Stimulated activated CD8-positive, alpha-beta memory T cell treated with anti-CD3 and anti-CD28 coated beads, Interleukin-7, amount 100 ng/mL, for 48 hours (primary cell): ENCODE measurements around the gene MAST4.

Experiments used
- DNase-seq, 2 donors: peaks; one replicate each; pipeline ENCODE4 v3.0.0-alpha.2; 2020; ENCODE audit warnings: low read depth in 1 of 2; ENCODE audit errors: extremely low read depth in 1 of 2

MAST4 gene

DNA sequence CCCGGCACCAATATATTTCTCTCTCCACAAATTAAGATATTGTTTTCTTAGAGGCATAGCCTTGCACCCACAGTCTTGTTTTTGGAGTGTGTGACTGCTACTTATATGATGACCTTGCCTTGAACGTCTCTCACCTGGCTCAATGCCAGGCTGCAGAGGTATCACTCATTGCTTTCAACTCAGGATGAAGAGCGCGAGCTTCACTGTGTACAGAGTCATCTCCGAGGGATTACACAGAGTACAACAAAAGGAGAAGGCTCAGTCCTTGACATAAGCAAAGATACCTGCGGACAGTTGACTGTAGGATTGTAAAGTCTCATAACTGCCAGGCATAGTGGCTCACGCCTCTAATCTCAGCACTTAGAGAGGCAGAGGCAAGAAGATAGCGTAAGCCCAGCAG lies 546.6 kb downstream of the MAST4 start:
- DNase-seq, result no peak

DNA sequence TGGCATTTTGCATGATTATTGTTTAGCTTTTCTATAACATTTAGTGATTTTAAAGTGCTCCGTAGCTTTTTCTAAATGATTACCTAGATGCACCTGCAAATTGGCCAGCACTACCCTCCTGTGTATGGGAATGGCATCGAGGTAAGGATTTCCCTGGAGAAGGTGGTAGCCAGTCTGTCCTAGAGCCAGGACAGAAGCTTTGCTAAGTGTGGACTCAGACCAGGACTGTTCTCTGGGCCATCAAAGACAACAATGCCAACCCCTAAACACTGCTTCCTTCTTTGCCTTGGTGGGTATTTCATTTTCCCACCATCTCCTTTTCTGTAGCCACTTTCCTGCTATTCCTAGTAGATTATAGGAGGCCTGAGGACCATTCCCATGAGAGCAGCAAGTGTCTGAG lies 547.4 kb downstream of the MAST4 start:
- DNase-seq, result no peak

DNA sequence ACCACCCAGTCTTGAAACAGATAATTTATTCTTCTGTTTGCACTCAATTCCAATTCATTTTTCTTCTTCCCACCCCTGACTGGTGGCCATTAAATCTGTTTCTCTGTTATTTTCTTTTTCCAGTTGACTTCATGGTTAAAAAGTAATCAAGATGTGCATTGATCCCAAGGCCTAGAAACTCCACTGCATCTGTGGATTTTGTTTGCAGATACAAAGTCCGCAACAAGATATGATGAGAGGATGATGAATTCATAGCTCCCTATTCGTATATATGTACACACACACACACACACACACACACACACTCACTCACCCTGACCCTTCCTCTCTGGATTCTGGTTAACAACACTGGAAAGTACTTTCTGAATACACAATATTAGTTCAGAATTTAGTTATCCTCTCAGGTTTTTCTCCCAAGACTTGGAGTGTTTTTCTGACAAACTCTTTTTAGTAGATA lies 548.0 kb downstream of the MAST4 start:
- no peak for DNase-seq

DNA sequence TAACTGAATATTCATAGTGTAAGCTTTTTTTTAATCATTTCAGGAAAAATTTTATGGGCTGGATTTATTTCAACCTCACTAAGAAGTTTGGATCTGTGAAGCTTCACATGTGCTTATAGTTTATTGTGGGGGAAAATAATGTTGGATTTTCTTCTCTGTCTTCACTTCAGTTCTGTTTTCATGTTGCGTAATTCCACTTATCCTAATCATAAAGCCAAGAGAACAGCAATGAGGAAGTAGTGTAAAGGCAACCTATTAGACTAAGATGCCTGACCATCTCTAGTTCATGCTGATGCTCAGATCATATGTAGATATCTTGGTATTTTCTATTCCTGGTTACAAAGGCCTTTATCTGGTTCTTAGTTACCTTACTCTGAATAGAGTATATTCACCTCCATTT lies 550.4 kb downstream of the MAST4 start:
- DNase-seq, result no peak

DNA sequence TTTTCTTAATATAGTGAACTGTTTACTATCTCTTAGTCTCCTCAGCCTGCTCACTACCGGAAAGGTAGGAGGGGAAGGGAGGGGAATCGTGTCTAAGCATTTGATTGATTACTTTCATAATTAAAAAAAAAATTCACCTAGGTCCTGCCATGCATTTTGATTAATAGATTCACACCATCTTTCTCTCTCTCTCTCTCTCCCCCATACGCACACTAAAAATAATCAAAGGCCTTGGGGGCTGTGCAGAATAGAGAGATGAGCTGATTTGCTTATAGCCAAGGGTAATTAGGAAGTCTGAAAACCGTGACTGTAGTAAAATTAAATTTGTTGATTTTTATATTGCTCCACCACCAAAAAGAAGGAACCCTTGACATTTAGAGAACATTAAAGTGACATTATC lies 550.8 kb downstream of the MAST4 start:
- DNase-seq, result no peak

DNA sequence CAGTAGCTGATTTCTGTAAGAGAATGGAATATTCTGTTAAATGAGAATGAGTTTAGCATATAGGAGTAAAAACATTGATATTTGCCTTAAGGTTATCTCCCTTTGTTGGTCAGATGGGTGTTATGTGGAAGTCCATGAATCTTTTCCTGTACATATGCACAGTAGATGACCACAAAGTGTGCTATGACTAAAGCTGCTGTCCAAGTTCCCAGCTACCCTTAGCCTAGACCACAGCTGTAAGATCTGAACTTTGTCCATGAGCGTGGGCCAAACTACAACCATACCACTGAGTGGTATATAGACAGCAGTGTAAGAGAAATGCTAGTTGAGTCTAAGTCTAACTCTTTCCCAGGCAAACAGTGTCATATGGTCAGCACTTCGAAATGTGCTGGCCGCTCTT lies 551.6 kb downstream of the MAST4 start:
- DNase-seq, result no peak

DNA sequence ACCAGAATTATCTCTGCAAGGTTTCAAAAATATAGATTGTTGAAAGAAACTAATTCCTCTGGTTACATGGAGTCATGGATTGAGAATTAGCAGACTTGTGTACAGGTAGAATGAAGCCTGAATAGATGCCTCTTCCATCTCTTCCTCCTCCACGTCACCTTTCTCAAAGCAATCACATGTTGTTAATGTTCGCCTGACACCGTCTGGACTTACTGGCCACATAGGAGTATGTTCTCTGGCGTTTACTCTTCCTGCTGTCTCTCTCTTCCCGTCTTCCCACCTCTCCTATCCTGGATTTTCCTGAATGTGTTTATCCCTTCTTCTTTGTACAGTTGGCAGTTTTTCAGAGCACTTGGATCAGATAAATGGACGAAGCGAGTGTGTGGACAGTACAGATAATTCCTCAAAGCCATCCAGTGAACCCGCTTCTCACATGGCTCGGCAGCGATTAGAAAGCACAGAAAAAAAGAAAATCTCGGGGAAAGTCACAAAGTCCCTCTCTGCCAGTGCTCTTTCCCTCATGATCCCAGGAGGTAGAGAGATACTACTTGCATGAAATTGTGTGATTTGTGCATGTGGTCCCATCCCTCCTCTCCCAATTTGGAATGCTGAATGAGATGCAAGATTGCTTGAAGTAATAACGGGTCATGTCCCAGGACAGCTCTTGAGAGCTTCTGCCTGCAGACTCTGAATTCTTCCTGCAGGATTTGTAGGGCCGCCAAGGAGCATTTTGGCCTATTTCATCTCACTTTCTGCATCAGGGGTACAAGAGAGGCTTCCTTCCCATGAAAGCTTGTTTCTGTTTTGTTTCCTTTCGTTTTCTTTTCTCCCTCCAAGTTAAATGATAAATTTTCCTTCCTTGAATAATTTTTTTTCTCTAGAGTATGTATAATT lies 553.1 kb downstream of the MAST4 start:
- no peak for DNase-seq

DNA sequence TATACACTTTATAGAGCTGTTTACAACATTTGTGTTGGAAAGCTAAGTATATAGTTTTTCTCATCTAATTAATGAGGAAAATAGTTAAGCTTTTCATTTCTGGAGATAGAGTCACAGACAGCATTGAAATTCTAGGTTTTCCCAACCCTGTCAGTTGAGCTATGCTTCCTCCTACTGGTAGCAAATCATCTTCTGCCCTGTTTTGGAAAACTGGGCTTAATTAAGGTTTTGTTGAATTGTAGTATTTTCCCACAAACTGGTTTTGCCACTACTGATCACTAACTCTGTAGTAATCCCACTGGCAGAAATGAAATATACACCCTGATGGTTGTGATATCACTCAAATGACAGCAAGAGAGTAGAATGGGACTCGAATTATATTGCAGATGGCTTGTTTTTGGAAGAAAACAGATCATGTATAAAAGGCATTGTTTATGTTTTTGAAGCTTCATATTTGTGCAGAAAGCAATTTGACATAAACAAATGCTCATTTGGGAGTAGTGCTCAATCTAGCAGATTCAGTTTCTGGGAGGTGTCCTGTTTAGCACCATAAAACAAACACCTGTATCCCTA lies 553.8 kb downstream of the MAST4 start:
- DNase-seq, result no peak

DNA sequence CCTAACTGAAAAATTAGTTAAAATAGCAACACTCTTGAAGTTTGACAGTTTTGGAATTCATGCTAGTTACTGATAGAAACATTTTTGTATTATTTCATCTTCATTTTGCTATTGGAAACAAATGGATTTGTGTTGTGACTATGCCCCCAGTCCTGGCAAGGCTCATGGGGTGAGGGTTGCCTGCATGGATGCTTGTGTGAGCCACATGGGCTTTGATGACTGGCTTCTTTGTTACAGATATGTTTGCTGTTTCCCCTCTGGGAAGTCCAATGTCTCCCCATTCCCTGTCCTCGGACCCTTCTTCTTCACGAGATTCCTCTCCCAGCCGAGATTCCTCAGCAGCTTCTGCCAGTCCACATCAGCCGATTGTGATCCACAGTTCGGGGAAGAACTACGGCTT lies 556.2 kb downstream of the MAST4 start:
- no peak for DNase-seq

DNA sequence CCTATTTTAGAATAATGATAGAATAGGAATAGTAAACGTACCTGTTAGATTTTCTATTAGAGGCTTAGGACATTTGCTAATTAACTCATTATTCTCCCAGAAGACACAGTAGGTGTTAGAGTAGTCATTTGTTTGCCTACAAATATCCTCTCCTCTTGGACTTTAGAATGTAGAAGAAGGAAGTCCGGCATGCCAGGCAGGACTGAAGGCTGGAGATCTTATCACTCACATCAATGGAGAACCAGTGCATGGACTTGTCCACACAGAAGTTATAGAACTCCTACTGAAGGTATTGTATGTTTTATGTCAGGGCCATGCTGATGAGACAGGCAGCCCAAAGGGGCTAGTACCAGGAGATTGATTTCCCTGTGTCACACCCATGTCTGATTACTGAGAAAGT lies 557.1 kb downstream of the MAST4 start:
- no peak for DNase-seq

DNA sequence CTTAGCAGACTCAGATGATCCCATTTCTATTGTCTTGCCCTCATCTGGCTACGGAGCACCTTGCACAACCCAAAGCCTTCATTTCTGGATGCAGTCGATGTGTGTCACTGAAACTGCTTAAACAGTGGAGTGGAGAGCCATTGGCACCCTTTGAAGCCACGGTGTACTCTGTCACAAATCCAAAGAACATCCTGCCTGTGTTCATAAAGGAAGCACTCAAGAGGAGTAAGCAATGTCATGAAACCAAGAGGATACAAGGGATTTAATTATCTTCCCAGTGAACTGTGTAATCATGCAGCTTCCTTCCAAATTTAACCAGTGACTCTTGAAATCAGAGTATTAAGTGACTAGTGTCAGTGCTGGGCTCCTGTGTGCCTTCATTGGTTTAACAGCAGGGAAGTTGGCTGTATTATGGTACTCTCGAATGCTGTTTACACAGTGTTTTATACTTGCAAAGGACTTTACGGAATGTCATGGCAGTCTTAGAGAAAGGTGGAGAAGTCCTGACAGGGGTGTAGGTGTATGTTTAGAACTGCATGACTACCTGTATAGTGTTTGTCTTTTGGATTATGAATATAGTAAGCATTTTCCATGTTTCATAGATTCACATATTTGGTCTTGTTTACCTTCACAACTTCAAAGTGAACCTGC lies 558.5 kb downstream of the MAST4 start:
- no peak for DNase-seq

DNA sequence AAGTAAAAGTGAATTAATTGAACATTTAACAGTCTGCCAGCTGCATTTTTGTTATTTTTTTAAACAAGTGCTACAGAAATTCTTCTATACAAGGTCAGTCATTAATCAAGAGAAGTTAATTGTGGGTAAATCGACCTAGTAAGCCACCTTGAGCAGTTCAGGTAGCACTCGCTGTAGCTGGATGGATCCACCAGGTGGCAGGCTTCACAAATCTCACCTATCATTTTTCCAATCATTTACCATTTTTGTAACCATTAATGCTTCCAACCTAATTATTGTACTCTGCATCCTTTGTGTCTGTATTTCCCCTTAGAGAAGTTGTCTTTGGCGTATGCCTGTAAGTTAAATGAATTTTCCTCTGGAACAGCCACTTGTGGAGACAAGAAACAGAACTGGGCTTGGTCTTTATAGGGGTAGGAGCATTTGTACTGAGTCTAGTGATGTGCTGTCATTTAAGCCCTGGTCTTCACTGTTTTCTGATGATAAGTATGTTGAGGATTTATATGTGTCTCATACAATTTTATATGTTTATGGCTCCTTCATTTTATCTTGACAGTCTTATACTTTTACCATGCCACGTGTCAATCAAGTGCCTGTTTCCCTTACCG lies 560.9 kb downstream of the MAST4 start:
- DNase-seq, result no peak

DNA sequence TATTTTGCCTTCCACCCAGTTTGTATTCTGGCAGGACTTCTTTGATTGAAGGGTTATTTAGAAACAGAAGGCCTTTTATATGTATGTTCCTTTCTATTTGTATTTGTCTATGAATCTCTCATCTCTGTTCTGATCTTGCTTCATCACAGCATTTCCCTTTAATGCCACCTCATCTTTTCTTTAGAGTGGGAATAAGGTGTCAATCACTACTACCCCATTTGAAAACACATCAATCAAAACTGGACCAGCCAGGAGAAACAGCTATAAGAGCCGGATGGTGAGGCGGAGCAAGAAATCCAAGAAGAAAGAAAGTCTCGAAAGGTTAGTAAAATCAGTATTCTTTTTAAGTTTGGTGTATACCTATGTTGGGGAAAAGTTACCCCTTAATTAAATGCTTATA lies 564.1 kb downstream of the MAST4 start:
- DNase-seq, result no peak

DNA sequence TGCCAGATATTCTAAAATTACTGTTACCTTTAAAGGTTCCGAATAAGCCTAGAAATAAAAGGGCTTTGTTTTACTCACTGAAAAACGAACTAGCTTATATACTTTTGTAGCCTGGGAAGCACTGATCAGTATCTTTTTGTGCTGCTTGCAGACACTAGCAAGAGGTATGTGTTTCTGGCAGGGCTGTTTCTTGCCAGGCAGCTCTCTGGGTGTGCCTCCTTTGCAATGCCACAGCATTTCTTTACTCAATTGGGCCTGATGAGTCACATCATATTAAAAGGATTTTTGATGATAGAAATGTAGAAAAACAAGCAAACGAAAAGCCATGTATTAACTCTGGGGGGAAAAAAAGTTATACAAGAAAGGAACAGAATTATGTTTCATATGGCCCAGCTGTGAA lies 564.8 kb downstream of the MAST4 start:
- no peak for DNase-seq

DNA sequence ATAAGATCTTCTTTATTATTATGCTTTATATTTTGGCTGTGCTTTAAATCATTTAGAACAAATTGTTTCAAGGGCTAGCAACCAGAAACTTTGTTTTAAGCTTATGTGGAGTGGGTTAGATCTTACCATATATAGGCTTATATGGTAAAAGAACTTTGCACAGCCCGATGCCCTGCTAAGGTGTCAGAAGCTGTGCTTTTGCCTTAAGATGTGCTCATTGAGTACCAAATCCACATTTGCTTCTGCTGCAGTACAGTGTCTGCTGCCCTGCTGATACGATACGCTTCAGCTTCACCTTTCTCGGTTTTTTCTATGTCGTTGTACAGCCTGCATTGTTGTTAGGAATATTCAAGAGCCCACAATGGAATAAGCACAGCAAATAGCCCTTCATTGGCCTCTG lies 565.6 kb downstream of the MAST4 start:
- DNase-seq, result no peak

DNA sequence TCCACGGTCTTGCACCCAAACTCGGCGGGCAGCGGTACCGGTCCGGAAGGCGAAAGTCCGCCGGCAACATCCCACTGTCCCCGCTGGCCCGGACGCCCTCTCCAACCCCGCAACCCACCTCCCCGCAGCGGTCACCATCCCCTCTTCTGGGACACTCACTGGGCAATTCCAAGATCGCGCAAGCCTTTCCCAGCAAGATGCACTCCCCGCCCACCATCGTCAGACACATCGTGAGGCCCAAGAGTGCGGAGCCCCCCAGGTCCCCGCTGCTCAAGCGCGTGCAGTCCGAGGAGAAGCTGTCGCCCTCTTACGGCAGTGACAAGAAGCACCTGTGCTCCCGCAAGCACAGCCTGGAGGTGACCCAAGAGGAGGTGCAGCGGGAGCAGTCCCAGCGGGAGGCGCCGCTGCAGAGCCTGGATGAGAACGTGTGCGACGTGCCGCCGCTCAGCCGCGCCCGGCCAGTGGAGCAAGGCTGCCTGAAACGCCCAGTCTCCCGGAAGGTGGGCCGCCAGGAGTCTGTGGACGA lies 567.1 kb downstream of the MAST4 start:
- no peak for DNase-seq

DNA sequence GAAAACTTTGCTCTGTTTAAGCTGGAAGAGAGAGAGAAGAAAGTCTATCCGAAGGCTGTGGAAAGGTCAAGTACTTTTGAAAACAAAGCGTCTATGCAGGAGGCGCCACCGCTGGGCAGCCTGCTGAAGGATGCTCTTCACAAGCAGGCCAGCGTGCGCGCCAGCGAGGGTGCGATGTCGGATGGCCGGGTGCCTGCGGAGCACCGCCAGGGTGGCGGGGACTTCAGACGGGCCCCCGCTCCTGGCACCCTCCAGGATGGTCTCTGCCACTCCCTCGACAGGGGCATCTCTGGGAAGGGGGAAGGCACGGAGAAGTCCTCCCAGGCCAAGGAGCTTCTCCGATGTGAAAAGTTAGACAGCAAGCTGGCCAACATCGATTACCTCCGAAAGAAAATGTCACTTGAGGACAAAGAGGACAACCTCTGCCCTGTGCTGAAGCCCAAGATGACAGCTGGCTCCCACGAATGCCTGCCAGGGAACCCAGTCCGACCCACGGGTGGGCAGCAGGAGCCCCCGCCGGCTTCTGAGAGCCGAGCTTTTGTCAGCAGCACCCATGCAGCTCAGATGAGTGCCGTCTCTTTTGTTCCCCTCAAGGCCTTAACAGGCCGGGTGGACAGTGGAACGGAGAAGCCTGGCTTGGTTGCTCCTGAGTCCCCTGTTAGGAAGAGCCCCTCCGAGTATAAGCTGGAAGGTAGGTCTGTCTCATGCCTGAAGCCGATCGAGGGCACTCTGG lies 567.8 kb downstream of the MAST4 start:
- DNase-seq, result no peak

DNA sequence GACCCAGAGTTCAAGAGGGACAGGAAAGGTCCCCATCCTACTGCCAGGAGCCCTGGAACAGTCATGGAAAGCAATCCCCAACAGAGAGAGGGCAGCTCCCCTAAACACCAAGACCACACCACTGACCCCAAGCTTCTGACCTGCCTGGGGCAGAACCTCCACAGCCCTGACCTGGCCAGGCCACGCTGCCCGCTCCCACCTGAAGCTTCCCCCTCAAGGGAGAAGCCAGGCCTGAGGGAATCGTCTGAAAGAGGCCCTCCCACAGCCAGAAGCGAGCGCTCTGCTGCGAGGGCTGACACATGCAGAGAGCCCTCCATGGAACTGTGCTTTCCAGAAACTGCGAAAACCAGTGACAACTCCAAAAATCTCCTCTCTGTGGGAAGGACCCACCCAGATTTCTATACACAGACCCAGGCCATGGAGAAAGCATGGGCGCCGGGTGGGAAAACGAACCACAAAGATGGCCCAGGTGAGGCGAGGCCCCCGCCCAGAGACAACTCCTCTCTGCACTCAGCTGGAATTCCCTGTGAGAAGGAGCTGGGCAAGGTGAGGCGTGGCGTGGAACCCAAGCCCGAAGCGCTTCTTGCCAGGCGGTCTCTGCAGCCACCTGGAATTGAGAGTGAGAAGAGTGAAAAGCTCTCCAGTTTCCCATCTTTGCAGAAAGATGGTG lies 568.8 kb downstream of the MAST4 start:
- no peak for DNase-seq

DNA sequence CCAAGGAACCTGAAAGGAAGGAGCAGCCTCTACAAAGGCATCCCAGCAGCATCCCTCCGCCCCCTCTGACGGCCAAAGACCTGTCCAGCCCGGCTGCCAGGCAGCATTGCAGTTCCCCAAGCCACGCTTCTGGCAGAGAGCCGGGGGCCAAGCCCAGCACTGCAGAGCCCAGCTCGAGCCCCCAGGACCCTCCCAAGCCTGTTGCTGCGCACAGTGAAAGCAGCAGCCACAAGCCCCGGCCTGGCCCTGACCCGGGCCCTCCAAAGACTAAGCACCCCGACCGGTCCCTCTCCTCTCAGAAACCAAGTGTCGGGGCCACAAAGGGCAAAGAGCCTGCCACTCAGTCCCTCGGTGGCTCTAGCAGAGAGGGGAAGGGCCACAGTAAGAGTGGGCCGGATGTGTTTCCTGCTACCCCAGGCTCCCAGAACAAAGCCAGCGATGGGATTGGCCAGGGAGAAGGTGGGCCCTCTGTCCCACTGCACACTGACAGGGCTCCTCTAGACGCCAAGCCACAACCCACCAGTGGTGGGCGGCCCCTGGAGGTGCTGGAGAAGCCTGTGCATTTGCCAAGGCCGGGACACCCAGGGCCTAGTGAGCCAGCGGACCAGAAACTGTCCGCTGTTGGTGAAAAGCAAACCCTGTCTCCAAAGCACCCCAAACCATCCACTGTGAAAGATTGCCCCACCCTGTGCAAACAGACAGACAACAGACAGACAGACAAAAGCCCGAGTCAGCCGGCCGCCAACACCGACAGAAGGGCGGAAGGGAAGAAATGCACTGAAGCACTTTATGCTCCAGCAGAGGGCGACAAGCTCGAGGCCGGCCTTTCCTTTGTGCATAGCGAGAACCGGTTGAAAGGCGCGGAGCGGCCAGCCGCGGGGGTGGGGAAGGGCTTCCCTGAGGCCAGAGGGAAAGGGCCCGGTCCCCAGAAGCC lies 569.6 kb downstream of the MAST4 start:
- DNase-seq, result peak; percentile 57 to 76
